Liver (tissue), 9 donors: Measurements from ENCODE around the gene UPK2. TPM values are rescaled to one million over a fixed set of nuclear protein-coding genes. Genes with fewer than 3 reads are reported as not detected.

Experiments
- DNase-seq: peaks from one replicate; pipeline ENCODE4 v3.0.0-alpha.2; 2017; ENCODE audit warnings: low spot score
- H3K27ac ChIP-seq, 2 donors: one replicate each; pipeline ENCODE4 v1.7.0; 2013; ENCODE audit warnings: inconsistent platforms in 2 of 2, low read length in 2 of 2, control low read depth in 1 of 2, low read depth in 1 of 2, mild to moderate bottlenecking in 1 of 2
- H3K27me3 ChIP-seq, 4 donors: one replicate each; pipeline versions ENCODE4 v1.6.1 to v1.7.0; 2013; ENCODE audit warnings: low read length in 3 of 4, inconsistent platforms in 1 of 4, mild to moderate bottlenecking in 1 of 4, moderate library complexity in 1 of 4; ENCODE audit not compliant: control insufficient read depth in 4 of 4, insufficient read depth in 4 of 4
- H3K36me3 ChIP-seq, 4 donors: one replicate each; pipeline versions ENCODE4 v1.6.1 to v1.7.0; 2013; ENCODE audit warnings: low read length in 3 of 4, mild to moderate bottlenecking in 3 of 4, low read depth in 1 of 4, moderate library complexity in 1 of 4; ENCODE audit not compliant: control insufficient read depth in 4 of 4, insufficient read depth in 3 of 4
- H3K4me1 ChIP-seq, 4 donors: one replicate each; pipeline versions ENCODE4 v1.6.1 to v1.7.0; 2013; ENCODE audit warnings: low read length in 3 of 4, mild to moderate bottlenecking in 3 of 4, moderate library complexity in 1 of 4; ENCODE audit not compliant: control insufficient read depth in 4 of 4, insufficient read depth in 4 of 4
- H3K4me3 ChIP-seq, 3 donors: one replicate each; pipeline versions ENCODE4 v1.6.1 to v1.7.0; 2013; ENCODE audit warnings: low read length in 3 of 3, control low read depth in 1 of 3, low read depth in 1 of 3, mild to moderate bottlenecking in 1 of 3
- H3K9ac ChIP-seq, 2 donors: one replicate each; pipeline ENCODE4 v1.7.0; 2013; ENCODE audit warnings: low read length in 2 of 2, mild to moderate bottlenecking in 2 of 2, moderate library complexity in 2 of 2, control low read depth in 1 of 2, low read depth in 1 of 2
- H3K9me3 ChIP-seq, 4 donors: one replicate each; pipeline versions ENCODE4 v1.6.1 to v1.7.0; 2013; ENCODE audit warnings: low read length in 3 of 4; ENCODE audit not compliant: control insufficient read depth in 4 of 4
- CTCF ChIP-seq: fragments of 150-350 bp; IDR thresholded peaks from 2 replicates; pipeline ENCODE4 v1.5.1; 2017; ENCODE audit warnings: improper control_type of control experiment, low read depth, low read length; ENCODE audit not compliant: missing input control
- FOXA1 ChIP-seq: IDR thresholded peaks from 2 replicates; pipeline ENCODE4 v1.6.1; 2016; ENCODE audit warnings: antibody characterized with exemption
- HNF4A ChIP-seq, 2 donors: conservative IDR thresholded peaks; 2 replicates each; pipeline ENCODE4 v1.6.1; 2016; ENCODE audit warnings: antibody characterized with exemption in 2 of 2, mild to moderate bottlenecking in 2 of 2
- HNF4G ChIP-seq: IDR thresholded peaks from 2 replicates; pipeline ENCODE4 v1.6.1; 2016; ENCODE audit warnings: antibody characterized with exemption
- NR2F2 ChIP-seq: IDR thresholded peaks from 2 replicates; pipeline ENCODE4 v1.6.1; 2016; ENCODE audit warnings: antibody characterized with exemption
- RAD21 ChIP-seq, 2 donors: IDR thresholded peaks; 2 replicates each; pipeline ENCODE4 v1.6.1; 2016; ENCODE audit warnings: antibody characterized with exemption in 2 of 2, mild to moderate bottlenecking in 2 of 2
- RXRA ChIP-seq, 2 donors: IDR thresholded peaks; 2 replicates each; pipeline ENCODE4 v1.6.1; 2017 to 2018; ENCODE audit warnings: antibody characterized with exemption in 2 of 2, mild to moderate bottlenecking in 1 of 2
- TAF1 ChIP-seq: conservative IDR thresholded peaks from 2 replicates; pipeline ENCODE4 v1.6.1; 2016; ENCODE audit warnings: antibody characterized with exemption, mild to moderate bottlenecking
- YY1 ChIP-seq: IDR thresholded peaks from 2 replicates; pipeline ENCODE4 v1.6.1; 2016; ENCODE audit warnings: antibody characterized with exemption, mild to moderate bottlenecking
- ZBTB33 ChIP-seq: IDR thresholded peaks from 2 replicates; pipeline ENCODE4 v1.6.1; 2016; ENCODE audit warnings: antibody characterized with exemption
- WGBS: extraction: QIAGEN DNeasy Blood & Tissue Kit; methylation state at CpG from one replicate; pipeline ENCODE4 v1.1.7; 2013; 5-methylcytosine and 5-hydroxymethylcytosine counted together
- polyA plus RNA-seq, 2 donors: library from polyadenylated mRNA; stranded (reverse) in 1 of 2; unstranded in 1 of 2; fragments of 200-250 nt in 1 of 2; fragments of >200 nt in 1 of 2; fragmentation: Nextera tagmentation in 1 of 2; extraction: Ambion mirVana in 1 of 2; gene quantifications; one replicate each; pipeline versions ENCODE4 v1.2.1 to v1.2.3, GENCODE V29; 2013 to 2015
- total RNA-seq, 2 donors: library from RNA; depleted of rRNA; stranded (reverse); fragments of >200 nt; gene quantifications; one replicate each; pipeline ENCODE4 v1.2.3, GENCODE V29; 2014
- donor health status: healthy.
- donor health status: healthy.
- donor health status: healthy.
- donor health status: healthy.
- donor health status: healthy.

Gene UPK2
- total and polyA plus RNA-seq, 4 donors: not detected

GRCh38 chr11:118998388-118998717 lies 42.3 kb downstream of the UPK2 start:
- H3K9ac ChIP-seq: peak overlapping the region; percentile 21 to 77
- DNase-seq: no peak
- H3K9me3 ChIP-seq: no peaks in the 10 kb centered on the region
- peaks cover 0 to 14% (median 12%) of the 10 kb centered on the region in 4 donors for H3K36me3 ChIP-seq
- H3K4me1 ChIP-seq: peaks cover 1 to 21% (median 20%) of the 10 kb centered on the region in 4 donors
- TF ChIP-seq CTCF: no peak
- H3K27me3 ChIP-seq: no peaks in the 10 kb centered on the region
- peak overlapping the region; percentile 85 to 93 (median 91) for H3K4me3 ChIP-seq
- WGBS: 2% methylated on average over 19 of the region's 19 CpGs
- peak overlapping the region; percentile 34 to 48 for H3K27ac ChIP-seq

- no peaks in the 10 kb centered on the region for H3K27me3 ChIP-seq
- 74% methylated on average over 6 of the region's 6 CpGs for WGBS
- peaks cover 1 to 21% (median 20%) of the 10 kb centered on the region in 4 donors for H3K4me1 ChIP-seq
- H3K9me3 ChIP-seq: no peaks in the 10 kb centered on the region
- peak overlapping the region in 2 of 3 donors; percentile 91 to 93 for H3K4me3 ChIP-seq
- TF ChIP-seq RXRA (IDR thresholded peaks at IDR 0.05) (no peak), HNF4A (conservative IDR thresholded peaks at IDR 0.05) (no peak), RAD21 (IDR thresholded peaks at IDR 0.05) (no peak)
- no peak overlapping the region for H3K27ac ChIP-seq
- peak overlapping the region; percentile 21 to 77 for H3K9ac ChIP-seq
- peaks cover 0 to 15% (median 12%) of the 10 kb centered on the region in 4 donors for H3K36me3 ChIP-seq
- no peak for DNase-seq
Observed at GRCh38 chr11:118998822-118999221, 42.7 kb downstream of the UPK2 start.

GRCh38 chr11:119000906-119001305 lies 44.8 kb downstream of the UPK2 start:
- 92% methylated on average over 1 of the region's 1 CpG for WGBS
- no peak overlapping the region for H3K9ac ChIP-seq

More at GRCh38 chr11:119000906-119001305, 44.8 kb downstream of the UPK2 start:
- Histone ChIP-seq H3K27ac (no peak overlapping the region), H3K27me3 (no peaks in the 10 kb centered on the region), H3K36me3 (peaks cover 0 to 19% (median 15%) of the 10 kb centered on the region in 4 donors), H3K4me3 (no peak overlapping the region), H3K4me1 (peaks cover 1 to 21% (median 20%) of the 10 kb centered on the region in 4 donors), H3K9me3 (no peaks in the 10 kb centered on the region)
- no peak for TF ChIP-seq ZBTB33
- no peak for TF ChIP-seq HNF4G
- TF ChIP-seq HNF4A (conservative IDR thresholded peaks at IDR 0.05): no peak
- TF ChIP-seq RXRA (IDR thresholded peaks at IDR 0.05): no peak
- TF ChIP-seq CTCF: no peak
- TF ChIP-seq YY1: no peak
- no peak for TF ChIP-seq FOXA1
- no peak for TF ChIP-seq TAF1
- no peak for TF ChIP-seq NR2F2
- DNase-seq: no peak
